Inflammatory macrophage treated with lipopolysaccharide for 4 hours (primary cell): ENCODE data around the gene PRR15.

ENCODE experiments used
- DNase-seq: peaks from one replicate; pipeline ENCODE4 v3.0.0-alpha.2; 2020

Gene PRR15

DNA sequence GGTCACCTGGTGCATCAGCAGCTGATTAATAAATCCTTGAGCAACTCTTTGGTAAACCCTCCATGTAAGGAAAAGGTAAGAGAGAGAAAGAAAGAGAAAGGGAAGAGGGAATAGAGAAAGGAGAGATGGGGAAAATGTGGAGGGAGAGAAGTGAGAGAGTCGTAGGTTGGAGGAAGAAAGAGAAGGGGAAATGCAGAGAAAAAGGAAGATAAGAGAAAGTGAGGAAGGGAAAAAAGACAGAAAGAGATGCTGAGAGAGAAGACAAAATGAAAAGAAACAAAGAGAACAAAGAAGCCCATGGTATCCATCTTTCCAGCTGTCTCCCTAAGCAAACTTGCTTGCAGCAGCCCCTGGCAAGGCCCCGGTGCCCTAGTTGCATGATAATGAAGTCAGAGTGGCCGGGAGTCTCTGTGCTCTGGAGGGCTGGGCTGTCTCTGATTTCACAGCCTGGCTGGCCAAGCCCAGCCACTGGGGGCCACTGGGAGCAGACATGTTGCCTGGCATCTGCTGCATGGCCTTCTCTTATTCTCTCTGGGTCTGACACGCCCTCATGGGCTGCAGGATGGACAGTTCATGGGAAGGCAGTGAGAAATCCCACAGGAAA is 48.4 kb downstream of the PRR15 start:
- DNase-seq: no peak

DNA sequence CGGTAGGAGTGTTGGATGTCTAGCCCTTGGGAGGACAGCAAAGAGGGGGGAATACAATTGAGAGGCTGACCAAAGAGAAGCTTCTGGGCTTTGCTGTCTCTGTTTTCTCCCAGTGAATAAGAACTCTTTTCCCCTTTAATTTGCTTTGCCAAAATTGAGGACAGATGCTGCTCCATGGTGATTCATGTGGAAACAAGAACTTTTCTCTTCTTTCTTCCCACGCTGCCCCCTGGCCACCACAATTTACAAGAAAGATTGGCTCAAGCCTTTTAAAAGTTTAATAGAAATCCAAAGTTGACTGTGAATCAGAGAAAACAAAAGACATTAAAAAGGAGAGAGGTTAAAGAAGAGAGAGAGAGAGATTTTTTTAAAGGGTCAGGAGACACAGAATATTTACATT is 49.0 kb downstream of the PRR15 start:
- no peak for DNase-seq

DNA sequence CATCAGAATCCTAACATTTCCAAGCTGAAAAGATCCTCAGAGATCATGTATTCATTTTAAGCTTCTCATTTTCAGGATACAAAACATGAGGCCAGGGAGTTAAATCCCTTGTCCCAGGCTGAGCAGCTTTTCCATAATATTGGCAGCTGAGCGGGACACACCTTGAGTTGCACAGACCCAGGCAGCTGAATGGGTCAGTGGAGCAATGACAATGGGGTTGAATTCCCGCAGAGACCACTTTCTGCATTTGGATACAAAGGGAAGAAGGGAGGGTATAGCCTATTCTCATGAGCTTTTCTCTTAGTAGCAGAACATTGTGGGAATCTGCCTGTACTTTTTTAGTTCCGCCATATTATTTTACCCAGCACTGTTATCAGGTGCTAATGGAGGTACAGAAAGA is 49.5 kb downstream of the PRR15 start:
- DNase-seq: no peak

- DNase-seq: no peak
Measured at GRCh38 chr7:29614229-29614628, 50.6 kb downstream of the PRR15 start.
